Activated CD4-positive, alpha-beta T cell treated with anti-CD3 and anti-CD28 coated beads for 24 hours (primary cell): Measurements from ENCODE around the gene SLC25A25.
"Not testable (repeated sequence)": the region's sequence is repeated elsewhere in the genome, so short reads cannot be mapped to it uniquely, and the experiment has no call there.

Experiments
- DNase-seq, 2 donors: peaks; one replicate each; pipeline ENCODE4 v3.0.0-alpha.2; 2020; ENCODE audit warnings: low read depth in 2 of 2

The SLC25A25 gene

GRCh38 chr9:128109050-128109709, 41.1 kb downstream of the SLC25A25 start:
- DNase-seq: no peak

- not testable (repeated sequence) for DNase-seq
These were observed 43.7 kb downstream of the SLC25A25 start for GRCh38 chr9:128111726-128112125.

GRCh38 chr9:128113526-128114325, 45.7 kb downstream of the SLC25A25 start:
- DNase-seq: no peak

DNA sequence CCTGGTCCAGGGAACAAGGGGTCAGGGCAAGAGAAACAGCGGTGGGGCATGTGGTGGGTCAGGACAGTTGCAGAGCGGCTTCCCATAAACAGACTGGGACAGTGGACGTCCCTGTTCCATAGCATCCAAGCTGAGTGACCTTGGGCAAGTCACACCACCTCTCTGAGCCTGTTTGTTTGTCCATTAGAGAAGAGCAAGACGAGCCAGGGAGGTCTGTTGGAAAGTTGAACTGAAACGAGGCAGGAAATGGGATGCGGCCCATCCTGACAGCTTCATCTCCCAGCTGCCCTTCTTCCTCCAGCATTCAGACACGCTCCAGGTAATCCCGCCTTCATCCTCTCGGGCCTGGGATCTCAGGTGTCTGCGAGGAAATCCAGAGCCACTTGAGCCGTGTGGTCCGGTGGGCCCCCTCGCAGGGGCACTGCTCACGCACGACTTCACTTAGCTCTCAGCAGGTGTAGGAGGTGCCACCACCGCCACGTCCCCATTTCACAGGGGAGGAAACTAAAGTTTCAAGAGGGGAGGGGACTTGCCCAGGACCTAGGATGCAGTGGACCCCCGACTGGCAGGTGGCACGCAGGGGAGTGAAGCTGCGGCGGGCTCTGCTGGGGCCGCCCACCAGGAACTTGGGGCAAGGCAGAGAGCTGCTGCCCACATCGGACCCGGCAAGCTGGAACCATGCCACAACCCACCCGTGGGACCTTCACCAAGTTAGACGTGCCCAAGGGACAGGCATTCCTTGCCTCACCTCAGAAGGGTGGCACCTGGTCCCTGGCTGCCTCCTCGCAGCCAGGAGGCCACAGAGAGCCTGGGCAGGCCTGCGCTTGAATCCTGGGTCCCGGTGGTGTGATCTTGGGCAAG, 46.5 kb downstream of the SLC25A25 start:
- DNase-seq: no peak

- no peak for DNase-seq
These were observed 47.4 kb downstream of the SLC25A25 start for GRCh38 chr9:128115187-128116103.

DNA sequence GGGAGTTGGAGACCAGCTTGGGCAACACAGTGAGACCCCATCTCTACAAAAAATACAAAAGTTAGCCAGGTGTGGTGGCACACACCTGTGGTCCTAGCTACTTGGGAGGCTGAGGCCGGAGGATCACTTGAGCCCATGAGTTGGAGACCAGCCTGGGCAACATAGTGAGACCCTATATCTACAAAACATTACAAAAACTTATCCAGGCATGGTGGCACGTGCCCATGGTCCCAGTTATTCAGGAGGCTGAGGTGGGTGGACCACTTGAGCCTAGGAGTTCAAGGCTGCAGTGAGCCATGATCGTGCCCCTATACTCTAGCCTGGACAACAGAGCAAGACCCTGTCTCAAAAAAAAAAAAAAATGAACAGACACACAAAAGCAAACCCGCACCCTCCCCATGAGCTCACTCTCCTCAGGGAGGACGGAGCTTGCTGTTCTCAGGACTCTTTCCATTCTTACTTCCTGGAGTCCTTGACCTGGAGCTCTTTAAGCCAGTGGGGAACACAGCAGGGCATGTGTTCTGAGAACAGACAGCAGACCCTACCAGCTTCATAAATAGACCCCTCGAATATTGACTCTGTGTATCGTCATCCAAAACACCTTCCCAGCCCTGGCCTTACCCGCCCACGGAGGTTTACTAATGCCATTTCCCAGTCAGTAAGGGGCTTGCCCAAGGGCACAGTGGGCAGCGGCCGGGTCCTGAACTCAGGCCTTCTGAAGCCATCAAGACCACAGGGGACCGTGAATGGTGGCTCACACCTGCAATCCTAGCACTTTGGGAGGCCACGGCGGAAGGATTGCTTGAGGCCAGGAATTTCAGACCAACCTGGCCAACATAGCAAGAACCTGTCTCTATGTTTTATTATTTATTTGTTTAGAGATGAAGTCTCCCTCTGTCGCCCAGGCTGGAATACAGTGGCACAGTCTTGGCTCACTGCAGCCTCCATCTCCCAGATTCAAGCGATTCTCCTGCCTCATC, 48.4 kb downstream of the SLC25A25 start:
- DNase-seq: no peak

GRCh38 chr9:128117613-128118471, 49.8 kb downstream of the SLC25A25 start:
- DNase-seq: peak; percentile 98 to 100

GRCh38 chr9:128118472-128118857, 50.4 kb downstream of the SLC25A25 start:
- no peak for DNase-seq

- no peak for DNase-seq
These were observed 51.1 kb downstream of the SLC25A25 start for GRCh38 chr9:128118971-128119665.

DNA sequence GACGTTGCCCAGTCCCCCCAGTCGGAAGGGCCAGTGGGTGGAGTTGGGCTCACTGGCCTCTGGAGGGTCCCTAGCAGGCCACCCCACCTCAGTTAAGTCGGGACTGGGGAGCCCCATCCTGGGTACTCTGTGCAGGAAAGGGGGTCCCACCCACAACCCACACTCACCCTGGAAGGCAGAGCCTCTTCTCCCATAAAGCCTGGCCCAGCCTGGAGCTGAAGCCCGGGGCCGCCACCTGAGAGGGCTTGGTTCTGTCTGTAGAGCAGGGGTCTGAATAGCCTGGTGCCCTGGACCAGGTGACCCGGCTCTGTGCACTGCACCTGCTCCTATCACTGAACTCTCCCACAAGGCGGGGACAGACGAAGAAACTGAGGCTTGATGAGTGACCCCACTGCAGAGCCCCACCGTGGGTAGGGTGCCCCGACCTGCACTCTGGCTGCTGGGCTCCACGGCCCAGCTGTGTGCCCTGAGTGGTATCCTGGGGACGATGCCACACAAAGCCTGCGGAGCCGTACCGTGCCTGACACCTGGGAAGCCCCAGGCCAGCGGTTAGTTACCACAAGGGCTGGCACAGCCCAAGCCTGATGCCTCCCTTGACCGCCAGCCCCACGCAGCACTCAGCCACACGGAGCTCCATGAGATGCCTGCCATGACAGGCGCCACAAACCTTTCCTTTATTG, 52.2 kb downstream of the SLC25A25 start:
- DNase-seq: no peak

DNA sequence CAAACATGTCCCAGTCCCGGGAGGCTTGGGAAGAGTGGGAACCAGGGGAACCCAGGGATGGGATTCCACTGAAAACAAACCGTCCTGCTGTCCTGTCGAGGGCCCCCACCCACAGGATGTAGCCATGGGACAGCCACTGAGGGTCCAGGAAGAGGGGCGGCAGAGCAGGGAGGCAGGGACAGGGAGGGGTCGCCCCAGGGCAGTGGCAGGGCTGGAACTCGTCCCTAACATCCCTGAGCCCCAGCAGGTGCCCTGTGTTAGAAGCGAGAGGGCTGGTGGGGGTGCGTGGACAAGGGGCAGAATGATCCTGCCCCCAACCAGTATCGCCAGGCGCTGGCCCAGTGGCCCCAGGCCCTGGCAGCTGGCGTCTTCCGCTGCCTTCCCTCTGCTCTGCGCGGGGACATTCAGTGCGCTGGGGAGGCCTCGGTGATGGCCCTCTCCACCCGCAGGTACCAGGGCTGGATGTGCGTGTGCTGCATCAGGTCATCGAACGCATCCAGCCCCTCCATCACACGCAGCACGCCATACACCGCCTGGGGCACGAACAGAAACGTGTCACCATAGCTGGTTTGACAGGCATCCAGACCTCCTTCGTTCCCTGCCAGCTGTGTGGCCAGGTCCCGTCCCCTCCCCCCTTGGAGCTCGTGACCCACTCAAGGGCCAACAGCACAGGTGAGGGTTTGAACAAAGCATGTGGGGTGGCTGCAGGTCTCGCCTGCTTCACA, 52.9 kb downstream of the SLC25A25 start:
- DNase-seq: no peak

GRCh38 chr9:128121466-128121810, 53.4 kb downstream of the SLC25A25 start:
- no peak for DNase-seq

- DNase-seq: no peak
These were observed 54.1 kb downstream of the SLC25A25 start for GRCh38 chr9:128121924-128122808.

DNA sequence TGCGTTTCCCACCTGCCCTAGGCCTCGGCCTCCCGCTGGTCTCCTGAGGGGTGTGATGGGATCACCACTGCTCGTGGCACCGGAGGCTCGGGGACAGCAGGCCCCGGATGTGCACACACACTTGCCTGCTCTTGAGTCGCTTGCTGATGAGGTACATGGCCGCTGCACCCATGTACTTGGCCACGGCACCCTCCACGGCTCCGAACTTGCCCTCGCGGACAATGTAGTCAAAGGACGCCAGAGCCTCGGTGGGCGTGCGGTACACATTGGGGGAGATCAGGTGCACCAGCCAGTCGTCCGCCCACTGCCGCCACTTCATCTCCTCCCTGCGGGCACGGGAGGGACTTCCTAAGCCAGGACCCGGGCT, 54.8 kb downstream of the SLC25A25 start:
- DNase-seq: no peak

GRCh38 chr9:128123451-128124080, 55.5 kb downstream of the SLC25A25 start:
- DNase-seq: no peak

GRCh38 chr9:128124451-128124850, 56.4 kb downstream of the SLC25A25 start:
- DNase-seq: no peak
